Activated CD8-positive, alpha-beta memory T cell treated with anti-CD3 and anti-CD28 coated beads, Interleukin-2, amount 50 U/mL, for 4 hours (primary cell): ENCODE measurements around the gene GHRL.
"Not testable (repeated sequence)": the region's sequence is repeated elsewhere in the genome, so short reads cannot be mapped to it uniquely, and the experiment has no call there.

Experiments
- DNase-seq: peaks from one replicate; pipeline ENCODE4 v3.0.0-alpha.2; 2020

GHRL gene

GRCh38 chr3:10322352-10322710, 29.6 kb upstream of the GHRL start:
- no peak for DNase-seq

GRCh38 chr3:10321630-10322351, 29.0 kb upstream of the GHRL start:
- no peak for DNase-seq

GRCh38 chr3:10320320-10320677, 27.6 kb upstream of the GHRL start:
- DNase-seq: no peak

- no peak for DNase-seq
Measured at GRCh38 chr3:10319804-10320203, 27.1 kb upstream of the GHRL start.

- DNase-seq: no peak
Measured at GRCh38 chr3:10319251-10319650, 26.5 kb upstream of the GHRL start.

- no peak for DNase-seq
Measured at GRCh38 chr3:10317961-10318350, 25.2 kb upstream of the GHRL start.

- no peak for DNase-seq
Measured at GRCh38 chr3:10317311-10317960, 24.7 kb upstream of the GHRL start.

GRCh38 chr3:10315771-10316344, 23.1 kb upstream of the GHRL start:
- DNase-seq: no peak

- no peak for DNase-seq
Measured at GRCh38 chr3:10315101-10315500, 22.4 kb upstream of the GHRL start.

GRCh38 chr3:10312861-10313260, 20.1 kb upstream of the GHRL start:
- DNase-seq: no peak

- no peak for DNase-seq
Measured at GRCh38 chr3:10312391-10312790, 19.6 kb upstream of the GHRL start.

GRCh38 chr3:10311710-10312109, 19.0 kb upstream of the GHRL start:
- no peak for DNase-seq

- no peak for DNase-seq
Measured at GRCh38 chr3:10310578-10310977, 17.8 kb upstream of the GHRL start.

GRCh38 chr3:10309736-10310135, 17.0 kb upstream of the GHRL start:
- DNase-seq: no peak

GRCh38 chr3:10308678-10309077, 15.9 kb upstream of the GHRL start:
- no peak for DNase-seq

- DNase-seq: no peak
Measured at GRCh38 chr3:10306156-10306555, 13.4 kb upstream of the GHRL start.

- DNase-seq: no peak
Measured at GRCh38 chr3:10305331-10305902, 12.7 kb upstream of the GHRL start.

GRCh38 chr3:10304905-10305304, 12.2 kb upstream of the GHRL start:
- DNase-seq: no peak

GRCh38 chr3:10303785-10304184, 11.0 kb upstream of the GHRL start:
- no peak for DNase-seq

GRCh38 chr3:10303105-10303504, 10.4 kb upstream of the GHRL start:
- DNase-seq: no peak

- DNase-seq: no peak
Measured at GRCh38 chr3:10300087-10300486, 7.3 kb upstream of the GHRL start.

GRCh38 chr3:10299679-10300078, 6.9 kb upstream of the GHRL start:
- DNase-seq: no peak

GRCh38 chr3:10299175-10299574, 6.4 kb upstream of the GHRL start:
- DNase-seq: no peak

GRCh38 chr3:10298064-10298463, 5.3 kb upstream of the GHRL start:
- not testable (repeated sequence) for DNase-seq
